Prostate gland (tissue), 2 donors: ENCODE data around the gene PAPSS1. TPM values are rescaled to one million over a fixed set of nuclear protein-coding genes. Genes with fewer than 3 reads are reported as not detected.
A peak's percentile ranks its signal among the peaks of the same experiment; 100 is the strongest.

Source experiments
- DNase-seq: peaks from one replicate; pipeline ENCODE4 v3.0.0-alpha.2; 2019; ENCODE audit warnings: low spot score
- H3K27ac ChIP-seq, 2 donors: fragments of 200-600 bp; sonication (generic); 2 replicates each; pipeline ENCODE4 v1.5.1; 2017 to 2019
- H3K27me3 ChIP-seq: fragments of 200-600 bp; sonication (generic); replicated peaks from 2 replicates; pipeline ENCODE4 v1.5.1; 2019; ENCODE audit not compliant: insufficient read depth
- H3K36me3 ChIP-seq, 2 donors: fragments of 200-600 bp; sonication (generic); 1 replicate in 1 of 2; 2 replicates in 1 of 2; pipeline versions ENCODE4 v1.5.1 to v1.8.1; 2017 to 2019
- H3K4me1 ChIP-seq: fragments of 200-600 bp; sonication (generic); replicated peaks from 2 replicates; pipeline ENCODE4 v1.5.1; 2019
- H3K4me3 ChIP-seq, 2 donors: fragments of 200-600 bp; sonication (generic); 2 replicates each; pipeline ENCODE4 v1.5.1; 2017 to 2019
- H3K9me3 ChIP-seq: fragments of 200-600 bp; sonication (generic); 2 replicates; pipeline ENCODE4 v1.5.1; 2017
- CTCF ChIP-seq, 4 experiments: fragments of 200-600 bp in 2 of 4; fragments of 450-650 bp in 2 of 4; sonication (generic) in 2 of 4; IDR thresholded peaks; 1 replicate in 3 of 4; 2 replicates in 1 of 4; pipeline ENCODE4 v1.5.1; 2016 to 2019; ENCODE audit warnings: antibody characterized with exemption in 4 of 4, mild to moderate bottlenecking in 2 of 4, moderate library complexity in 2 of 4
- POLR2A ChIP-seq: fragments of 450-650 bp; IDR thresholded peaks from one replicate; pipeline ENCODE4 v1.6.1; 2016; ENCODE audit warnings: antibody characterized with exemption, mild to moderate bottlenecking
- POLR2AphosphoS5 ChIP-seq: sonication (generic); formaldehyde crosslinking; IDR thresholded peaks from one replicate; pipeline ENCODE4 v1.6.1; 2017; ENCODE audit warnings: antibody characterized with exemption
- WGBS: methylation state at CpG from one replicate; pipeline ENCODE4 v1.1.5; 2018; 5-methylcytosine and 5-hydroxymethylcytosine counted together
- intact Hi-C: fragments of 100-400 bp; cut with DNase I; formaldehyde crosslinking; loops from one replicate; pipeline ENCODE4 v1.14.2; 2022
- total RNA-seq, 2 donors: library from RNA; depleted of rRNA; stranded (reverse); fragments of >200 nt; gene quantifications; one replicate each; pipeline ENCODE4 v1.1.0, GENCODE V29; 2016

Gene PAPSS1
- total RNA-seq, 2 donors from 2014 or later: 38.3 to 74.6 TPM

- Histone ChIP-seq H3K27me3 (no peaks in the 10 kb centered on the region), H3K27ac (no peak overlapping the region), H3K4me1 (no peaks in the 10 kb centered on the region), H3K9me3 (no peaks in the 10 kb centered on the region), H3K4me3 (no peak overlapping the region), H3K36me3 (no peaks in the 10 kb centered on the region)
- intact Hi-C loops: loop anchor here (2.0 kb wide), 1 partner anchor 157 kb away; no protein-coding TSS in a partner anchor
- no peak for DNase-seq
- TF ChIP-seq CTCF (IDR thresholded peaks at IDR 0.05) (no peak), POLR2AphosphoS5 (no peak), POLR2A (no peak)
- 70% methylated on average over 4 of the region's 4 CpGs for WGBS
These were observed 35.9 kb upstream of the PAPSS1 start for GRCh38 chr4:107755841-107756356.

- 56% methylated on average over 2 of the region's 2 CpGs for WGBS
- DNase-seq: no peak
- H3K27ac ChIP-seq: peak overlapping the region in 1 of 2 donors; percentile 61
- no peaks in the 10 kb centered on the region for H3K9me3 ChIP-seq
- H3K4me3 ChIP-seq: no peak overlapping the region
- intact Hi-C loops: no loop called here
- H3K4me1 ChIP-seq: peaks cover 6% of the 10 kb centered on the region
- TF ChIP-seq POLR2A (no peak), CTCF (IDR thresholded peaks at IDR 0.05) (no peak), POLR2AphosphoS5 (peak; percentile 27)
- no peaks in the 10 kb centered on the region for H3K27me3 ChIP-seq
- H3K36me3 ChIP-seq: no peaks in the 10 kb centered on the region
These were observed 31.6 kb upstream of the PAPSS1 start for GRCh38 chr4:107751670-107752069.

GRCh38 chr4:107747748-107748486 is 27.9 kb upstream of the PAPSS1 start:
- Histone ChIP-seq H3K4me3 (no peak overlapping the region), H3K9me3 (no peaks in the 10 kb centered on the region), H3K4me1 (peaks cover 6% of the 10 kb centered on the region), H3K27me3 (no peaks in the 10 kb centered on the region), H3K36me3 (no peaks in the 10 kb centered on the region), H3K27ac (no peak overlapping the region)
- TF ChIP-seq POLR2A: no peak
- peak; percentile 17 for TF ChIP-seq POLR2AphosphoS5
- no peak for TF ChIP-seq CTCF (IDR thresholded peaks at IDR 0.05)
- peak; percentile 42 for DNase-seq
- 65% methylated on average over 5 of the region's 5 CpGs for WGBS
- intact Hi-C loops: loop anchor here (10.0 kb wide), 1 partner anchor 77 kb away; the partner anchor contains the start of gene SGMS2

GRCh38 chr4:107746161-107746560 is 26.1 kb upstream of the PAPSS1 start:
- no peak for DNase-seq
- no peaks in the 10 kb centered on the region for H3K9me3 ChIP-seq
- no peaks in the 10 kb centered on the region for H3K27me3 ChIP-seq
- H3K27ac ChIP-seq: no peak overlapping the region
- H3K4me3 ChIP-seq: no peak overlapping the region
- no peak for TF ChIP-seq CTCF (IDR thresholded peaks at IDR 0.05)
- TF ChIP-seq POLR2A: no peak
- no peak for TF ChIP-seq POLR2AphosphoS5
- 83% methylated on average over 1 of the region's 1 CpG for WGBS
- no peaks in the 10 kb centered on the region for H3K36me3 ChIP-seq
- peaks cover 6% of the 10 kb centered on the region for H3K4me1 ChIP-seq
- intact Hi-C loops: loop anchor here (10.0 kb wide), 1 partner anchor 79 kb away; the partner anchor contains the start of gene SGMS2
